Measurements from ENCODE around the gene GPX6.

DNA sequence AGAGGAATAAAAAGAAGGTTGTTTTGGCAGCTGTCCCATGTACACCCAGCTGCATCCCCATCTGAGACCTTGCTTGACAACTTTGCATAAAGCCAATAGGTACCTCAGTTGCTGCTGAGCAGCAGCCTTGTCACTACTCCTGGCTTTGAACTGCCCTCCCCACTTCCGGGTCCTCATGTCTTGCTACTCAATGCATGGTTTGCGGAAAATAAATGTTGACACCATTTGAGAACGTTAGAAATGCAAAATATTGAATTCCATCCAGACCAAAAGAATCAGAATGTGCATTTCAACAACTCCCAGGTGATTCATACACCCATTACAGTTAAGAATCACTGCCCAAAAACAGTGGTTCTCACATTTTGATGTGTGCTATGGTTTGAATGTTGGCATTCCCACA lies 43.0 kb upstream of the GPX6 start:
- TF ChIP-seq, protein P1, sequence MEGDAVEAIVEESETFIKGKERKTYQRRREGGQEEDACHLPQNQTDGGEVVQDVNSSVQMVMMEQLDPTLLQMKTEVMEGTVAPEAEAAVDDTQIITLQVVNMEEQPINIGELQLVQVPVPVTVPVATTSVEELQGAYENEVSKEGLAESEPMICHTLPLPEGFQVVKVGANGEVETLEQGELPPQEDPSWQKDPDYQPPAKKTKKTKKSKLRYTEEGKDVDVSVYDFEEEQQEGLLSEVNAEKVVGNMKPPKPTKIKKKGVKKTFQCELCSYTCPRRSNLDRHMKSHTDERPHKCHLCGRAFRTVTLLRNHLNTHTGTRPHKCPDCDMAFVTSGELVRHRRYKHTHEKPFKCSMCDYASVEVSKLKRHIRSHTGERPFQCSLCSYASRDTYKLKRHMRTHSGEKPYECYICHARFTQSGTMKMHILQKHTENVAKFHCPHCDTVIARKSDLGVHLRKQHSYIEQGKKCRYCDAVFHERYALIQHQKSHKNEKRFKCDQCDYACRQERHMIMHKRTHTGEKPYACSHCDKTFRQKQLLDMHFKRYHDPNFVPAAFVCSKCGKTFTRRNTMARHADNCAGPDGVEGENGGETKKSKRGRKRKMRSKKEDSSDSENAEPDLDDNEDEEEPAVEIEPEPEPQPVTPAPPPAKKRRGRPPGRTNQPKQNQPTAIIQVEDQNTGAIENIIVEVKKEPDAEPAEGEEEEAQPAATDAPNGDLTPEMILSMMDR (tag by site-specific recombination; IDR thresholded peaks at IDR 0.05): no peak
- TF ChIP-seq IKZF3 (tag by site-specific recombination; IDR thresholded peaks at IDR 0.05): no peak
- TF ChIP-seq, protein P2, sequence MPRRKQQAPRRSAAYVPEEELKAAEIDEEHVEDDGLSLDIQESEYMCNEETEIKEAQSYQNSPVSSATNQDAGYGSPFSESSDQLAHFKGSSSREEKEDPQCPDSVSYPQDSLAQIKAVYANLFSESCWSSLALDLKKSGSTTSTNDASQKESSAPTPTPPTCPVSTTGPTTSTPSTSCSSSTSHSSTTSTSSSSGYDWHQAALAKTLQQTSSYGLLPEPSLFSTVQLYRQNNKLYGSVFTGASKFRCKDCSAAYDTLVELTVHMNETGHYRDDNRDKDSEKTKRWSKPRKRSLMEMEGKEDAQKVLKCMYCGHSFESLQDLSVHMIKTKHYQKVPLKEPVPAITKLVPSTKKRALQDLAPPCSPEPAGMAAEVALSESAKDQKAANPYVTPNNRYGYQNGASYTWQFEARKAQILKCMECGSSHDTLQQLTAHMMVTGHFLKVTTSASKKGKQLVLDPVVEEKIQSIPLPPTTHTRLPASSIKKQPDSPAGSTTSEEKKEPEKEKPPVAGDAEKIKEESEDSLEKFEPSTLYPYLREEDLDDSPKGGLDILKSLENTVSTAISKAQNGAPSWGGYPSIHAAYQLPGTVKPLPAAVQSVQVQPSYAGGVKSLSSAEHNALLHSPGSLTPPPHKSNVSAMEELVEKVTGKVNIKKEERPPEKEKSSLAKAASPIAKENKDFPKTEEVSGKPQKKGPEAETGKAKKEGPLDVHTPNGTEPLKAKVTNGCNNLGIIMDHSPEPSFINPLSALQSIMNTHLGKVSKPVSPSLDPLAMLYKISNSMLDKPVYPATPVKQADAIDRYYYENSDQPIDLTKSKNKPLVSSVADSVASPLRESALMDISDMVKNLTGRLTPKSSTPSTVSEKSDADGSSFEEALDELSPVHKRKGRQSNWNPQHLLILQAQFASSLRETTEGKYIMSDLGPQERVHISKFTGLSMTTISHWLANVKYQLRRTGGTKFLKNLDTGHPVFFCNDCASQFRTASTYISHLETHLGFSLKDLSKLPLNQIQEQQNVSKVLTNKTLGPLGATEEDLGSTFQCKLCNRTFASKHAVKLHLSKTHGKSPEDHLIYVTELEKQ (tag by site-specific recombination; IDR thresholded peaks at IDR 0.05; ENCODE audit: borderline replicate concordance): no peak
- TF ChIP-seq MEIS1 (CRISPR knock-in tag; IDR thresholded peaks at IDR 0.05; ENCODE audit: borderline replicate concordance): no peak
